K562 (cell line): ENCODE results near the gene CLCN6. TPM values are rescaled to one million over a fixed set of nuclear protein-coding genes. Genes with fewer than 3 reads are reported as not detected.
A peak's percentile ranks its signal among the peaks of the same experiment; 100 is the strongest.

Source experiments
- ARID1B ChIP-seq: fragments of 450-650 bp; IDR thresholded peaks from 2 replicates; pipeline ENCODE4 v1.6.1; 2016; ENCODE audit warnings: antibody characterized with exemption, mild to moderate bottlenecking, inconsistent platforms
- CBFA2T2 ChIP-seq: fragments of 450-650 bp; conservative IDR thresholded peaks from 2 replicates; pipeline ENCODE4 v1.6.1; 2017; ENCODE audit warnings: mild to moderate bottlenecking
- CBFA2T3 ChIP-seq: fragments of 450-650 bp; IDR thresholded peaks from 2 replicates; pipeline ENCODE4 v1.6.1; 2017
- CBFB ChIP-seq: sonication (generic); formaldehyde crosslinking; IDR thresholded peaks from 2 replicates; pipeline ENCODE4 v1.4.0; 2020; ENCODE audit warnings: mild to moderate bottlenecking, missing genetic modification reagents
- CBX3 ChIP-seq, 2 experiments: IDR thresholded peaks; 1 replicate in 1 of 2; 2 replicates in 1 of 2; pipeline ENCODE4 v1.6.1; 2012; ENCODE audit warnings: inconsistent platforms in 2 of 2, low read length in 2 of 2, borderline replicate concordance in 1 of 2, control low read depth in 1 of 2
- EZH2 ChIP-seq: IDR thresholded peaks from 2 replicates; pipeline ENCODE4 v1.6.1; 2012; ENCODE audit warnings: low read depth, mild to moderate bottlenecking, inconsistent platforms, low read length, borderline replicate concordance
- GTF2F1 ChIP-seq: IDR thresholded peaks from 2 replicates; pipeline ENCODE4 v1.6.1; 2011; ENCODE audit warnings: low read depth, low read length, improper control_type of control experiment
- MIER1 ChIP-seq: fragments of 450-650 bp; IDR thresholded peaks from 2 replicates; pipeline ENCODE4 v1.6.1; 2016; ENCODE audit warnings: antibody characterized with exemption, mild to moderate bottlenecking, low read depth
- NBN ChIP-seq: fragments of 450-650 bp; IDR thresholded peaks from 2 replicates; pipeline ENCODE4 v1.6.1; 2016; ENCODE audit warnings: low read depth, mild to moderate bottlenecking
- NCOA2 ChIP-seq, 2 experiments: fragments of 450-650 bp; IDR thresholded peaks; 2 replicates each; pipeline ENCODE4 v1.6.1; 2018; ENCODE audit warnings: mild to moderate bottlenecking in 2 of 2, moderate library complexity in 1 of 2; ENCODE audit not compliant: partially characterized antibody in 2 of 2
- PTBP1 ChIP-seq: fragments of 200-400 bp; formaldehyde crosslinking; IDR thresholded peaks from 2 replicates; pipeline ENCODE4 v1.6.1; 2017; ENCODE audit warnings: low read depth, low read length
- RB1 ChIP-seq: fragments of 450-650 bp; IDR thresholded peaks from 2 replicates; pipeline ENCODE4 v1.6.1; 2017; ENCODE audit warnings: low read depth, mild to moderate bottlenecking
- RFX7 ChIP-seq: fragments of 250-450 bp; sonication (Bioruptor Pico); IDR thresholded peaks from 2 replicates; pipeline ENCODE4 v1.5.1; 2021; ENCODE audit warnings: mild to moderate bottlenecking
- SMC3 ChIP-seq: conservative IDR thresholded peaks from 2 replicates; pipeline ENCODE4 v1.6.1; 2011; ENCODE audit warnings: low read depth, low read length, improper control_type of control experiment; ENCODE audit not compliant: insufficient read depth
- TFAP4 ChIP-seq: sonication (generic); formaldehyde crosslinking; IDR thresholded peaks from 2 replicates; pipeline ENCODE4 v1.8.0; 2022; ENCODE audit warnings: missing genetic modification reagents, mild to moderate bottlenecking, moderate library complexity, borderline replicate concordance
- TRIM24 ChIP-seq, 2 experiments: fragments of 450-650 bp; IDR thresholded peaks; 2 replicates each; pipeline ENCODE4 v1.6.1; 2016
- XRCC5 ChIP-seq: fragments of 200-400 bp; formaldehyde crosslinking; IDR thresholded peaks from 2 replicates; pipeline ENCODE4 v1.6.1; 2017; ENCODE audit warnings: low read depth, mild to moderate bottlenecking, low read length
- ZNF12 ChIP-seq: sonication (generic); formaldehyde crosslinking; IDR thresholded peaks from 2 replicates; pipeline ENCODE4 v1.4.0; 2020; ENCODE audit warnings: mild to moderate bottlenecking, missing genetic modification reagents
- ZNF134 ChIP-seq: fragments of 250-450 bp; sonication (Bioruptor Pico); conservative IDR thresholded peaks from 2 replicates; pipeline ENCODE4 v1.4.0; 2020
- ZNF165 ChIP-seq: fragments of 250-450 bp; sonication (Bioruptor Pico); IDR thresholded peaks from 2 replicates; pipeline ENCODE4 v1.4.0; 2020; ENCODE audit warnings: borderline replicate concordance
- polyA plus RNA-seq, 8 experiments: library from polyadenylated mRNA; depleted of rRNA in 4 of 8; stranded (reverse) in 5 of 8; unstranded in 3 of 8; fragments of >200 nt; fragmentation: Nextera tagmentation in 2 of 8; fragmentation: Illumina TruSeq in 1 of 8; extraction: Ambion mirVana in 2 of 8; extraction: Trizol in 1 of 8; gene quantifications; 2 replicates each; pipeline versions ENCODE4 v1.2.1 to v1.2.3, GENCODE V29; 2011 to 2014; ENCODE audit warnings: inconsistent platforms in 1 of 8, missing spikeins in 1 of 8
- total RNA-seq, 7 experiments: library from RNA; depleted of rRNA in 6 of 7; stranded (reverse); fragments of >200 nt in 6 of 7; fragmentation: Illumina TruSeq in 2 of 7; extraction: Trizol in 2 of 7; gene quantifications; 2 replicates each; pipeline versions ENCODE4 v1.2.1 to v1.2.3, GENCODE V29; 2011 to 2021; ENCODE audit warnings: low replicate concordance in 1 of 7
- TF ChIP-seq, protein P1 (sequence below): sonication (generic); formaldehyde crosslinking; IDR thresholded peaks from 2 replicates; pipeline ENCODE4 v1.8.0; 2022; ENCODE audit warnings: mild to moderate bottlenecking, missing genetic modification reagents
- TF ChIP-seq, protein P2 (sequence below): fragments of 450-650 bp; IDR thresholded peaks from 2 replicates; pipeline ENCODE4 v1.6.1; 2016; ENCODE audit warnings: low read depth, mild to moderate bottlenecking, moderate library complexity
- TF ChIP-seq, protein P3 (sequence below): sonication (generic); formaldehyde crosslinking; IDR thresholded peaks from 2 replicates; pipeline ENCODE4 v1.5.0; 2020; ENCODE audit warnings: missing genetic modification reagents

The CLCN6 gene
- total and polyA plus RNA-seq, 9 of the 15 experiments (the other 6 are each of a cell fraction or from before 2014, with no cell fraction given): 2.0 to 21.8 (median 13.6) TPM

DNA sequence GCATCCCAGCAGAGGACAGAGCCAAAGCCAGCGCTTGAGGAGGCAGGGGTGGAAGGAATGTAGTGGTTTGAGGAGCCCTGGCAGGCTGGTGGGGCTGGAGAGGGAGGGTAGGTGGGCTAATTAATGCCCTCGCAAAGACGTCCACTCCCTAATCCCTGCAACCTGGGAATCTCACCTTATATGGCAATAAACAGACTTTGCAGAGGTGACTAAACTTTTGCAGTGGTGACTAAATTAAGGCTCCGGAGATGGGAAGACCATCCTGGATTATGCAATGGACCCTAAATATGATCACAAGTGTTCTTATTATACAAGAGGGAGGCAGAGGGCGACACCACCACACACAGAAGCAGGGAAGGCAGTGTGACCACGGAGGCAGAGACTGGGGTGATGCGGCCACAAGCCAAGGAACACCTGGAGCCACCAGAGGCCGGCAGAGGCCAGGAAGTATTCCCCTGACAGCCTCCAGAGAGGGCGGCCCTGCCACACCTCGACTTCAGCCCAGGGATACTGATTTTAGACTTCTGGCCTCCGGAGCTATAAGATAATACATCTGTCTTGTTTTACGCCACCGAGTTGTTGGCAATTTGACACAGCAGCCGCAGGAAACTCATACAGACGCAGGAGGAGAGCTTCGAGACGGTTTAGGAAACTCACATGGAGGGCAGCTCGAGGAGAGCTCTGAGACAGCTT lies 75.9 kb downstream of the CLCN6 start (continued):
- 0 out of 2 replicates have a peak, but pooled peaks have one; percentile 39 for TF ChIP-seq NBN
- 0 out of 2 replicates have a peak, but pooled peaks have one; percentile 8 for TF ChIP-seq CBFA2T2
- peak; percentile 49; the same call in 1 of the 2 replicates for TF ChIP-seq TFAP4 (CRISPR knock-in tag)
- TF ChIP-seq ARID1B: no peak
- no peak for TF ChIP-seq CBFB (CRISPR knock-in tag)
- TF ChIP-seq ZNF165 (CRISPR knock-in tag): no peak
- TF ChIP-seq, protein P1, sequence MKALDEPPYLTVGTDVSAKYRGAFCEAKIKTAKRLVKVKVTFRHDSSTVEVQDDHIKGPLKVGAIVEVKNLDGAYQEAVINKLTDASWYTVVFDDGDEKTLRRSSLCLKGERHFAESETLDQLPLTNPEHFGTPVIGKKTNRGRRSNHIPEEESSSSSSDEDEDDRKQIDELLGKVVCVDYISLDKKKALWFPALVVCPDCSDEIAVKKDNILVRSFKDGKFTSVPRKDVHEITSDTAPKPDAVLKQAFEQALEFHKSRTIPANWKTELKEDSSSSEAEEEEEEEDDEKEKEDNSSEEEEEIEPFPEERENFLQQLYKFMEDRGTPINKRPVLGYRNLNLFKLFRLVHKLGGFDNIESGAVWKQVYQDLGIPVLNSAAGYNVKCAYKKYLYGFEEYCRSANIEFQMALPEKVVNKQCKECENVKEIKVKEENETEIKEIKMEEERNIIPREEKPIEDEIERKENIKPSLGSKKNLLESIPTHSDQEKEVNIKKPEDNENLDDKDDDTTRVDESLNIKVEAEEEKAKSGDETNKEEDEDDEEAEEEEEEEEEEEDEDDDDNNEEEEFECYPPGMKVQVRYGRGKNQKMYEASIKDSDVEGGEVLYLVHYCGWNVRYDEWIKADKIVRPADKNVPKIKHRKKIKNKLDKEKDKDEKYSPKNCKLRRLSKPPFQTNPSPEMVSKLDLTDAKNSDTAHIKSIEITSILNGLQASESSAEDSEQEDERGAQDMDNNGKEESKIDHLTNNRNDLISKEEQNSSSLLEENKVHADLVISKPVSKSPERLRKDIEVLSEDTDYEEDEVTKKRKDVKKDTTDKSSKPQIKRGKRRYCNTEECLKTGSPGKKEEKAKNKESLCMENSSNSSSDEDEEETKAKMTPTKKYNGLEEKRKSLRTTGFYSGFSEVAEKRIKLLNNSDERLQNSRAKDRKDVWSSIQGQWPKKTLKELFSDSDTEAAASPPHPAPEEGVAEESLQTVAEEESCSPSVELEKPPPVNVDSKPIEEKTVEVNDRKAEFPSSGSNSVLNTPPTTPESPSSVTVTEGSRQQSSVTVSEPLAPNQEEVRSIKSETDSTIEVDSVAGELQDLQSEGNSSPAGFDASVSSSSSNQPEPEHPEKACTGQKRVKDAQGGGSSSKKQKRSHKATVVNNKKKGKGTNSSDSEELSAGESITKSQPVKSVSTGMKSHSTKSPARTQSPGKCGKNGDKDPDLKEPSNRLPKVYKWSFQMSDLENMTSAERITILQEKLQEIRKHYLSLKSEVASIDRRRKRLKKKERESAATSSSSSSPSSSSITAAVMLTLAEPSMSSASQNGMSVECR (CRISPR knock-in tag): no peak
- TF ChIP-seq RB1: 0 out of 2 replicates have a peak, but pooled peaks have one; percentile 40
- peak; percentile 6; the same call in 1 of the 2 replicates for TF ChIP-seq MIER1
- TF ChIP-seq NCOA2 (IDR thresholded peaks at IDR 0.05; ENCODE audit: partially characterized antibody in 2 of 2): no peak
- TF ChIP-seq CBFA2T3: peak; percentile 51
- TF ChIP-seq, protein P2, sequence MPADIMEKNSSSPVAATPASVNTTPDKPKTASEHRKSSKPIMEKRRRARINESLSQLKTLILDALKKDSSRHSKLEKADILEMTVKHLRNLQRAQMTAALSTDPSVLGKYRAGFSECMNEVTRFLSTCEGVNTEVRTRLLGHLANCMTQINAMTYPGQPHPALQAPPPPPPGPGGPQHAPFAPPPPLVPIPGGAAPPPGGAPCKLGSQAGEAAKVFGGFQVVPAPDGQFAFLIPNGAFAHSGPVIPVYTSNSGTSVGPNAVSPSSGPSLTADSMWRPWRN: no peak
- no peak for TF ChIP-seq XRCC5
- TF ChIP-seq PTBP1: 0 out of 2 replicates have a peak, but pooled peaks have one; percentile 26
- TF ChIP-seq ZNF12 (CRISPR knock-in tag): peak; percentile 78; the same call in 1 of the 2 replicates
- no peak for TF ChIP-seq EZH2
- TF ChIP-seq, protein P3, sequence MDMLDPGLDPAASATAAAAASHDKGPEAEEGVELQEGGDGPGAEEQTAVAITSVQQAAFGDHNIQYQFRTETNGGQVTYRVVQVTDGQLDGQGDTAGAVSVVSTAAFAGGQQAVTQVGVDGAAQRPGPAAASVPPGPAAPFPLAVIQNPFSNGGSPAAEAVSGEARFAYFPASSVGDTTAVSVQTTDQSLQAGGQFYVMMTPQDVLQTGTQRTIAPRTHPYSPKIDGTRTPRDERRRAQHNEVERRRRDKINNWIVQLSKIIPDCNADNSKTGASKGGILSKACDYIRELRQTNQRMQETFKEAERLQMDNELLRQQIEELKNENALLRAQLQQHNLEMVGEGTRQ (CRISPR knock-in tag): no peak
- TF ChIP-seq RFX7 (CRISPR knock-in tag): 0 out of 2 replicates have a peak, but pooled peaks have one; percentile 57
- TF ChIP-seq SMC3: 0 out of 2 replicates have a peak, but pooled peaks have one; percentile 25
- TF ChIP-seq TRIM24 (IDR thresholded peaks at IDR 0.05): peak in 1 of 2 experiments; percentile 38; a peak in 1 of 4 replicates
- TF ChIP-seq GTF2F1: no peak
- TF ChIP-seq ZNF134 (CRISPR knock-in tag): no peak
- TF ChIP-seq CBX3 (IDR thresholded peaks at IDR 0.05; ENCODE audit: borderline replicate concordance in 1 of 2, low read length in 2 of 2): peak in 1 of 2 experiments; percentile 84; a peak in 2 of 3 replicates
